Spinal cord (tissue), 10 donors: ENCODE results near the gene COPG1. TPM values are rescaled to one million over a fixed set of nuclear protein-coding genes. Genes with fewer than 3 reads are reported as not detected.

Experiments
- DNase-seq, 6 donors: peaks; one replicate each; pipeline versions ENCODE4 v3.0.0 to v3.0.0-alpha.2; 2013 to 2015; ENCODE audit warnings: low spot score in 6 of 6, low read depth in 4 of 6
- H3K27ac ChIP-seq: one replicate; pipeline ENCODE4 v1.5.1; 2013; ENCODE audit warnings: low read depth, low read length, control low read depth
- H3K27me3 ChIP-seq: one replicate; pipeline ENCODE4 v1.6.1; 2013; ENCODE audit warnings: low read length; ENCODE audit not compliant: control insufficient read depth, insufficient read depth
- H3K36me3 ChIP-seq: one replicate; pipeline ENCODE4 v1.6.1; 2013; ENCODE audit warnings: low read length; ENCODE audit not compliant: control insufficient read depth, insufficient read depth
- H3K4me1 ChIP-seq: one replicate; pipeline ENCODE4 v1.6.1; 2013; ENCODE audit warnings: low read length; ENCODE audit not compliant: control insufficient read depth, insufficient read depth
- H3K4me3 ChIP-seq: one replicate; pipeline ENCODE4 v1.5.1; 2013; ENCODE audit warnings: low read depth, low read length, control low read depth
- H3K9me3 ChIP-seq: one replicate; pipeline ENCODE4 v1.6.1; 2013; ENCODE audit warnings: low read length; ENCODE audit not compliant: control insufficient read depth, insufficient read depth
- WGBS: methylation state at CpG from one replicate; pipeline ENCODE4 v1.1.5; 2013; ENCODE audit warnings: missing lambda C conversion rate; ENCODE audit not compliant: insufficient coverage; 5-methylcytosine and 5-hydroxymethylcytosine counted together
- polyA plus RNA-seq, 2 donors: library from polyadenylated mRNA; unstranded; fragments of 120-200 nt; gene quantifications; one replicate each; pipeline ENCODE4 v1.2.1, GENCODE V29; 2013; ENCODE audit not compliant: insufficient read length in 2 of 2
- total RNA-seq, 2 donors: library from RNA; depleted of rRNA in 1 of 2; stranded (reverse); fragments of 120-200 nt in 1 of 2; fragments of >200 nt in 1 of 2; gene quantifications; one replicate each; pipeline versions ENCODE4 v1.2.3 to v1.2.4, GENCODE V29; 2013 to 2014
- donor health status: healthy.

COPG1 gene
- total and polyA plus RNA-seq, 4 donors: 117 to 156 (median 130) TPM

DNA sequence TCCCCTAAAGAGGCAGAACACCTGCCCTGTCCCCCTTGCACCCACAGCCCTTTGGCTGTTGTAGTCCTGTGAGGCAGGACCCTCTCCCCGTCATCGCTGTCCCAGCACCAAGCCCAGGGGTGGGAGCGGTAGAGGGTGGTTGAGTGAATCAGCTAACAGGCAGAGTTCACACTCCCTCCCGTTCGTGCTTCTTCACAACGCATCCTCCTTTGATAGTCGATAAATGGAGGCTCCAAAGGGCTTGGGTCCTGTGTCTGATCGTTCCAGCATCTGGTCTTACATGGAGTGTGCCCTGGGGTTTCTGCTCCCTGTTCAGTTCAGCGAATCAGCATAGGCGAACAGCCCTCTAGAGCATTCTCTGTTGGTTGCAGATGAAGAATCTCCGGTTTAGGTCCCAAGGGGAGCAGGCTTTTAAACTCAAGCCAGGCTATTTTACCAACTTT lies 28.4 kb downstream of the COPG1 start:
- 38% methylated on average over 5 of the region's 11 CpGs for WGBS
- peaks cover 17% of the 10 kb centered on the region for H3K4me1 ChIP-seq
- H3K4me3 ChIP-seq: peak overlapping the region; percentile 76
- DNase-seq: peak in 3 of 6 donors; percentile 17 to 49 (median 32)
- H3K9me3 ChIP-seq: no peaks in the 10 kb centered on the region
- peak overlapping the region; percentile 90 for H3K27ac ChIP-seq
- no peaks in the 10 kb centered on the region for H3K27me3 ChIP-seq
- peaks cover 33% of the 10 kb centered on the region for H3K36me3 ChIP-seq

GRCh38 chr3:129278439-129278965 lies 29.1 kb downstream of the COPG1 start, which contains the start of gene HMCES:
TSS of gene HMCES (plus strand) at chr3:129278870. CDS start at chr3:129279733, 863 bp downstream.
- Histone ChIP-seq H3K27me3 (no peaks in the 10 kb centered on the region), H3K4me3 (peak within 1 kb of the TSS; percentile 76), H3K27ac (peak within 1 kb of the TSS; percentile 90), H3K36me3 (peaks cover 33% of the 10 kb centered on the region), H3K4me1 (peaks cover 17% of the 10 kb centered on the region), H3K9me3 (no peaks in the 10 kb centered on the region)
- WGBS: 0% methylated on average over 44 of the region's 44 CpGs
- DNase-seq: peak; percentile 73 to 96 (median 80)

DNA sequence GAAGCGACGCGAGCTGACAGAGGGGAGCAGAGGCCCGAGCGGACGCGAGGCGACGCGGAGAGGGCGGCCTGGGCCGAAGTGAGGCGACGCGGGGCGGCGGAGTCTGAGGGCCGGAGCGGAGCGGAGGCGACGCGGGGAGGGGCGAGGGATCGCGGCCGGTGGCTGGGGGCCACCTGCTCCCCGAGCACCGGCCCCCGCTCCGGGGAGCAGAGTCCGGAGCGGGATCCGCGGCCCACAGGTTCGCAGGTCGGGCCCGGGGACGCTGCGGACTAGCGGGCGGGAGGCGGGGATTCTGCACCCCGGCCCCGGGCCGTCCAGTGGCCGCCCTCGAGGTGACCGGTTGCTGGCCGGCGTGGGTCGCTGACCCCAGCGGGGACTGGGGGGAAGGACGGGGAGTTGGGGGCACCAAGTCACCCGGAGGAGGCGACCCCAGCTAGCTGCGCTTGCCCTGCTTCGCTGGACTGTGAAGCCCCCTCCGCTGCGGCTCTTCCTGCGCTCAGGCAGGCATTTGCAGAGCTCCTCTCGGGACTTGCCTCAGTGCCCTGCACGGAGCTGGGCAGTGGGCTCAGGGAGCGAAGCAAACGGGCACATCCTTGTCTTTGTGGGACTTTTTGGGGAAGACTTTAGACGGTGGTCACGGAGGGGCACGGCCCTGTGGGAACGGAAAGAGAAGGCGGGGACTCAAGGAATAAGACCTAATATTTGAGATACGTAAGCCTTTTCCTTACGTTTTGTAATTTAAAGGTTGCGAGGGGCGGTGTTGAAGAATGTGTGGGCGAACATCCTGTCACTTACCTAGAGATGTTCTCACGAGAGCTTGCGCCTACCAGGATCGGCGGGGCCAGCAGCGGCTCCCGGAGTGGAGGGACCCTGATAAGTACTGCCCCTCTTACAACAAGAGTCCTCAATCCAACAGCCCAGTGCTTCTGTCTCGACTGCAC lies 29.8 kb downstream of the COPG1 start:
- peak overlapping the region; percentile 76 for H3K4me3 ChIP-seq
- H3K27me3 ChIP-seq: no peaks in the 10 kb centered on the region
- no peaks in the 10 kb centered on the region for H3K9me3 ChIP-seq
- peak overlapping the region; percentile 90 for H3K27ac ChIP-seq
- peaks cover 17% of the 10 kb centered on the region for H3K4me1 ChIP-seq
- WGBS: under 1% methylated on average over 79 of the region's 82 CpGs
- H3K36me3 ChIP-seq: peaks cover 28% of the 10 kb centered on the region
- peak in 4 of 6 donors; percentile 7 to 55 (median 36) for DNase-seq

- no peak for DNase-seq
- H3K4me3 ChIP-seq: peak overlapping the region; percentile 76
- H3K27me3 ChIP-seq: no peaks in the 10 kb centered on the region
- peaks cover 20% of the 10 kb centered on the region for H3K36me3 ChIP-seq
- H3K4me1 ChIP-seq: peaks cover 17% of the 10 kb centered on the region
- no peak overlapping the region for H3K27ac ChIP-seq
- no peaks in the 10 kb centered on the region for H3K9me3 ChIP-seq
- WGBS: no CpG with 5 or more reads among the region's 2 CpGs
Measured at GRCh38 chr3:129280183-129280582, 30.8 kb downstream of the COPG1 start.

DNA sequence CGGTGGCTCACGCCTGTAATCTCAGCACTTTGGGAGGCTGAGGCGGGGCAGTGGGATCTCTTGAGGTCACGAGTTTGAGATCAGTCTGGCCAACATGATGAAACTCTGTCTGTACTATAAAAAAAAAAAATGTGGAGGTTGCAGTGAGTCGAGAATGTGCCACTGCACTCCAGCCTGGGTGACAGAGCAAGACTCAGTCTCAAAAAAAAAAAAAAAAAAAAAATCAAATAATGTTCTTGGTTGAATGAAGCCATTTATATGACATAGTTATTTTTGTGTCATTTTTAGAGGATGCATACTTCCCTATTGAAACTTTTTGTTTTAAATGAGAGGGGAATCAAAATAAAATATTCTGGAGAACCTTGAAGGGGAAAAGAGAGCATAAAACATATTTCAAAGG lies 32.3 kb downstream of the COPG1 start:
- Histone ChIP-seq H3K27me3 (no peaks in the 10 kb centered on the region), H3K4me3 (no peak overlapping the region), H3K4me1 (peaks cover 17% of the 10 kb centered on the region), H3K36me3 (peaks cover 20% of the 10 kb centered on the region), H3K9me3 (no peaks in the 10 kb centered on the region), H3K27ac (no peak overlapping the region)
- 96% methylated on average over 4 of the region's 5 CpGs for WGBS
- no peak for DNase-seq

GRCh38 chr3:129282727-129283327 lies 33.4 kb downstream of the COPG1 start:
- DNase-seq: no peak
- Histone ChIP-seq H3K27ac (no peak overlapping the region), H3K27me3 (no peaks in the 10 kb centered on the region), H3K4me1 (peaks cover 15% of the 10 kb centered on the region), H3K36me3 (peaks cover 17% of the 10 kb centered on the region), H3K9me3 (no peaks in the 10 kb centered on the region), H3K4me3 (no peak overlapping the region)
- WGBS: 90% methylated on average over 2 of the region's 6 CpGs

GRCh38 chr3:129286081-129286480 lies 36.7 kb downstream of the COPG1 start:
- Histone ChIP-seq H3K9me3 (no peaks in the 10 kb centered on the region), H3K27ac (no peak overlapping the region), H3K27me3 (no peaks in the 10 kb centered on the region), H3K36me3 (peaks cover 34% of the 10 kb centered on the region), H3K4me3 (no peak overlapping the region), H3K4me1 (no peaks in the 10 kb centered on the region)
- 89% methylated on average over 1 of the region's 2 CpGs for WGBS
- no peak for DNase-seq

DNA sequence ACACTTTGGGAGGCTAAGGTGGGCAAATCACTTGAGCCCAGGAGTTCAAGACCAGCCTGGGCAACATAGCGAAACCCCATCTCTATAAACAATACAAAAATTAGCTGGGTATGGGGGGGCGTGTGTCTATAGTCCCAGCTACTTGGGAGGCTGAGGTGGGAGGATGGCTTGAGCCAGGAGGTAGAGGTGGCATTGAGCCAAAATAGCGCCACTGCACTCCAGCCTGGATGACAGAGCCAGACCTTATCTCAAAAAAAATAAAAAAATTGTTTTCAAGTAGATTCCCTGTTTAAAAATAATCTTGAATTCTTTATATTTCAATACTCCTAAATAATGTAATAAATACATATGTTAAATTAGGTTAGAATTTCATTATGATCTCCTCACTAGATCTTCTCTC lies 39.0 kb downstream of the COPG1 start:
- no peak overlapping the region for H3K27ac ChIP-seq
- H3K9me3 ChIP-seq: no peaks in the 10 kb centered on the region
- peaks cover 32% of the 10 kb centered on the region for H3K36me3 ChIP-seq
- no CpG with 5 or more reads among the region's 3 CpGs for WGBS
- DNase-seq: no peak
- no peaks in the 10 kb centered on the region for H3K4me1 ChIP-seq
- H3K27me3 ChIP-seq: no peaks in the 10 kb centered on the region
- no peak overlapping the region for H3K4me3 ChIP-seq

- no peaks in the 10 kb centered on the region for H3K27me3 ChIP-seq
- no peak for DNase-seq
- 93% methylated on average over 2 of the region's 6 CpGs for WGBS
- H3K4me3 ChIP-seq: no peak overlapping the region
- peaks cover 35% of the 10 kb centered on the region for H3K36me3 ChIP-seq
- no peak overlapping the region for H3K27ac ChIP-seq
- H3K9me3 ChIP-seq: no peaks in the 10 kb centered on the region
- H3K4me1 ChIP-seq: no peaks in the 10 kb centered on the region
Measured at GRCh38 chr3:129289201-129289921, 40.0 kb downstream of the COPG1 start.
